CD4-positive, alpha-beta memory T cell (primary cell): ENCODE results near the gene NOP10. TPM values are rescaled to one million over a fixed set of nuclear protein-coding genes. Genes with fewer than 3 reads are reported as not detected.

Source experiments
- CTCF ChIA-PET: fragments of 350-600 bp; sonication (Branson Sonifier 250); formaldehyde crosslinking; loops from one replicate; lab custom pipeline; 2021; ENCODE audit warnings: inconsistent platforms; ENCODE audit not compliant: partially characterized antibody; lab: Charles Lee
- POLR2A ChIA-PET: fragments of 350-600 bp; sonication (Branson Sonifier 250); formaldehyde crosslinking; loops from one replicate; lab custom pipeline; 2021; ENCODE audit not compliant: partially characterized antibody; lab: Charles Lee
- DNase-seq, 5 donors: peaks; one replicate each; pipeline versions ENCODE4 v3.0.0 to v3.0.0-alpha.2; 2020 to 2022; ENCODE audit warnings: mixed read lengths in 1 of 5
- H3K27ac ChIP-seq: one replicate; pipeline ENCODE4 v1.7.0; 2013; ENCODE audit warnings: low read depth, low read length
- H3K27me3 ChIP-seq: 2 replicates; pipeline ENCODE4 v1.7.0; 2013; ENCODE audit warnings: mild to moderate bottlenecking, low read length, moderate library complexity; ENCODE audit not compliant: insufficient read depth
- H3K36me3 ChIP-seq: 2 replicates; pipeline ENCODE4 v1.7.0; 2013; ENCODE audit warnings: mild to moderate bottlenecking, low read length, moderate library complexity; ENCODE audit not compliant: insufficient read depth
- H3K4me1 ChIP-seq: 2 replicates; pipeline ENCODE4 v1.7.0; 2013; ENCODE audit warnings: mild to moderate bottlenecking, low read length, moderate library complexity; ENCODE audit not compliant: insufficient read depth
- H3K4me3 ChIP-seq, 2 donors: one replicate each; pipeline ENCODE4 v1.7.0; 2013; ENCODE audit warnings: low read length in 2 of 2, mild to moderate bottlenecking in 1 of 2
- H3K9me3 ChIP-seq, 2 donors: one replicate each; pipeline ENCODE4 v1.7.0; 2013; ENCODE audit warnings: low read length in 2 of 2, control low read depth in 1 of 2; ENCODE audit not compliant: control insufficient read depth in 1 of 2
- H3K27ac Mint-ChIP-seq, 7 donors: one replicate each; pipeline ENCODE4 v1.8.0; 2020 to 2021; ENCODE audit warnings: mixed read lengths in 7 of 7, mild to moderate bottlenecking in 6 of 7, inconsistent platforms in 3 of 7, moderate library complexity in 3 of 7
- H3K27me3 Mint-ChIP-seq, 2 donors: one replicate each; pipeline ENCODE4 v1.8.0; 2020 to 2021; ENCODE audit warnings: mixed read lengths in 2 of 2
- H3K36me3 Mint-ChIP-seq, 2 donors: one replicate each; pipeline ENCODE4 v1.8.0; 2020 to 2021; ENCODE audit warnings: mixed read lengths in 2 of 2, inconsistent platforms in 1 of 2, mild to moderate bottlenecking in 1 of 2
- H3K4me1 Mint-ChIP-seq, 4 donors: one replicate each; pipeline ENCODE4 v1.8.0; 2020 to 2021; ENCODE audit warnings: mixed read lengths in 4 of 4, mild to moderate bottlenecking in 1 of 4
- H3K4me3 Mint-ChIP-seq, 8 donors: one replicate each; pipeline ENCODE4 v1.8.0; 2020 to 2021; ENCODE audit warnings: mixed read lengths in 8 of 8, mild to moderate bottlenecking in 7 of 8, moderate library complexity in 6 of 8, inconsistent platforms in 3 of 8
- H3K9me3 Mint-ChIP-seq, 8 donors: one replicate each; pipeline ENCODE4 v1.8.0; 2020 to 2021; ENCODE audit warnings: mixed read lengths in 8 of 8, mild to moderate bottlenecking in 5 of 8, inconsistent platforms in 3 of 8, moderate library complexity in 1 of 8
- intact Hi-C: fragments of 100-400 bp; cut with micrococcal nuclease; formaldehyde crosslinking; loops from one replicate; pipeline ENCODE4 v1.15.1; 2023
- polyA plus RNA-seq, 2 donors: library from polyadenylated mRNA; unstranded; fragments of 300-500 nt; fragmentation: Illumina TruSeq; gene quantifications; one replicate each; pipeline ENCODE4 v1.2.3, GENCODE V29; 2021
- total RNA-seq, 2 experiments: library from RNA; stranded (reverse); gene quantifications; one replicate each; pipeline ENCODE4 v1.2.3, GENCODE V29; 2021

The NOP10 gene
- total and polyA plus RNA-seq, 4 experiments from 2014 or later, result 73.5 to 318 (median 188) TPM

- Histone ChIP-seq H3K27me3 (no peaks in the 10 kb centered on the region), H3K27ac (peak overlapping the region; percentile 50), H3K36me3 (peaks cover 20% of the 10 kb centered on the region), H3K4me1 (peaks cover 31% of the 10 kb centered on the region), H3K4me3 (peak overlapping the region; percentile 66 to 84), H3K9me3 (no peaks in the 10 kb centered on the region)
- H3K27me3 Mint-ChIP-seq, result no peaks in the 10 kb centered on the region
- peak overlapping the region; percentile 77 to 95 (median 88) for H3K27ac Mint-ChIP-seq
- peak overlapping the region; percentile 94 to 99 (median 97) for H3K4me3 Mint-ChIP-seq
- CTCF ChIA-PET, result interaction anchor here (0.9 to 5.7 kb wide), 8 partner anchors 9 to 303 kb away, joined by 3 to 111 read pairs (median 16); partner anchors contain the start of genes KATNBL1, NOP10 and NUTM1
- intact Hi-C loops, result loop anchor here (10.0 kb wide), 1 partner anchor 620 kb away; the partner anchor contains the start of gene ZNF770
- H3K9me3 Mint-ChIP-seq, result peaks cover 0 to 5% (median 0%) of the 10 kb centered on the region in 8 donors
- POLR2A ChIA-PET, result interaction anchor here (0.7 to 4.1 kb wide), 7 partner anchors 10 to 623 kb away, joined by 3 to 144 read pairs (median 23); partner anchors contain the start of genes EMC7, GOLGA8B, NOP10 and NUTM1
- peaks cover 25 to 57% (median 36%) of the 10 kb centered on the region in 4 donors for H3K4me1 Mint-ChIP-seq
- peaks cover 24 to 40% of the 10 kb centered on the region in 2 donors for H3K36me3 Mint-ChIP-seq
- peak in 1 of 5 donors; percentile 63 for DNase-seq
Observed at GRCh38 chr15:34365091-34365825, 22.3 kb upstream of the NOP10 start.

GRCh38 chr15:34364041-34364440 is 21.1 kb upstream of the NOP10 start:
- CTCF ChIA-PET, result interaction anchor here (1.0 kb wide), 1 partner anchor 9 kb away, joined by 3 read pairs; no protein-coding TSS in a partner anchor
- H3K4me1 Mint-ChIP-seq, result peaks cover 20 to 48% (median 30%) of the 10 kb centered on the region in 4 donors
- Histone ChIP-seq H3K36me3 (peaks cover 33% of the 10 kb centered on the region), H3K4me1 (peaks cover 30% of the 10 kb centered on the region), H3K4me3 (no peak overlapping the region), H3K27ac (no peak overlapping the region), H3K9me3 (no peaks in the 10 kb centered on the region), H3K27me3 (no peaks in the 10 kb centered on the region)
- peaks cover 35 to 50% of the 10 kb centered on the region in 2 donors for H3K36me3 Mint-ChIP-seq
- peak overlapping the region in 2 of 7 donors; percentile 51 to 70 for H3K27ac Mint-ChIP-seq
- POLR2A ChIA-PET, result interaction anchor here (1.4 kb wide), 1 partner anchor 21 kb away, joined by 5 read pairs; the partner anchor contains the start of genes NOP10 and NUTM1
- H3K27me3 Mint-ChIP-seq, result no peaks in the 10 kb centered on the region
- peak overlapping the region in 1 of 8 donors; percentile 36 for H3K4me3 Mint-ChIP-seq
- intact Hi-C loops, result loop anchor here (10.0 kb wide), 1 partner anchor 621 kb away; the partner anchor contains the start of gene ZNF770
- H3K9me3 Mint-ChIP-seq, result peaks cover 0 to 5% (median 0%) of the 10 kb centered on the region in 8 donors
- peak in 1 of 5 donors; percentile 25 for DNase-seq

GRCh38 chr15:34362047-34362773 is 19.3 kb upstream of the NOP10 start:
- peaks cover 16% of the 10 kb centered on the region for H3K4me1 ChIP-seq
- H3K27me3 ChIP-seq, result no peaks in the 10 kb centered on the region
- ChIA-PET POLR2A (no interaction called here), CTCF (interaction anchor here (1.7 to 1.9 kb wide), 2 partner anchors 7 to 121 kb away, joined by 4 to 10 read pairs; no protein-coding TSS in a partner anchor)
- H3K4me3 ChIP-seq, result no peak overlapping the region
- Mint-ChIP-seq H3K27me3 (no peaks in the 10 kb centered on the region), H3K36me3 (peaks cover 43 to 61% of the 10 kb centered on the region in 2 donors), H3K9me3 (peaks cover 0 to 5% (median 0%) of the 10 kb centered on the region in 8 donors), H3K27ac (peak overlapping the region in 3 of 7 donors; percentile 55 to 82 (median 73)), H3K4me3 (peak overlapping the region in 1 of 8 donors; percentile 38), H3K4me1 (peaks cover 14 to 35% (median 21%) of the 10 kb centered on the region in 4 donors)
- H3K36me3 ChIP-seq, result peaks cover 47% of the 10 kb centered on the region
- H3K9me3 ChIP-seq, result no peaks in the 10 kb centered on the region
- DNase-seq, result no peak
- no peak overlapping the region for H3K27ac ChIP-seq
- intact Hi-C loops, result loop anchor here (10.0 kb wide), 1 partner anchor 623 kb away; the partner anchor contains the start of gene ZNF770

- POLR2A ChIA-PET, result interaction anchor here (1.1 to 1.5 kb wide), 2 partner anchors 18 to 24 kb away, joined by 3 to 6 read pairs; partner anchors contain the start of genes NOP10, NUTM1 and SLC12A6
- H3K27me3 ChIP-seq, result no peaks in the 10 kb centered on the region
- intact Hi-C loops, result loop anchor here (10.0 kb wide), 1 partner anchor 624 kb away; the partner anchor contains the start of gene ZNF770
Observed at GRCh38 chr15:34361278-34361677, 18.3 kb upstream of the NOP10 start.

GRCh38 chr15:34360298-34360697 is 17.4 kb upstream of the NOP10 start:
- intact Hi-C loops, result loop anchor here (10.0 kb wide), 1 partner anchor 625 kb away; the partner anchor contains the start of gene ZNF770
- POLR2A ChIA-PET, result interaction anchor here (1.1 to 1.5 kb wide), 2 partner anchors 17 to 23 kb away, joined by 3 to 6 read pairs; partner anchors contain the start of genes NOP10, NUTM1 and SLC12A6
- H3K36me3 ChIP-seq, result peaks cover 62% of the 10 kb centered on the region

More at GRCh38 chr15:34361278-34361677, 18.3 kb upstream of the NOP10 start:
- Histone ChIP-seq H3K4me3 (no peak overlapping the region), H3K9me3 (no peaks in the 10 kb centered on the region), H3K27ac (no peak overlapping the region), H3K36me3 (peaks cover 57% of the 10 kb centered on the region), H3K4me1 (peaks cover 16% of the 10 kb centered on the region)
- CTCF ChIA-PET, result interaction anchor here (1.6 to 1.9 kb wide), 3 partner anchors 8 to 120 kb away, joined by 4 to 10 read pairs (median 4); no protein-coding TSS in a partner anchor
- Mint-ChIP-seq H3K9me3 (peaks cover 0 to 5% (median 0%) of the 10 kb centered on the region in 8 donors), H3K27me3 (no peaks in the 10 kb centered on the region), H3K36me3 (peaks cover 43 to 65% of the 10 kb centered on the region in 2 donors), H3K27ac (peak overlapping the region in 3 of 7 donors; percentile 29 to 66 (median 59)), H3K4me1 (peaks cover 14 to 30% (median 18%) of the 10 kb centered on the region in 4 donors), H3K4me3 (peak overlapping the region in 1 of 8 donors; percentile 1)
- DNase-seq, result peak in 1 of 5 donors; percentile 35

GRCh38 chr15:34359416-34359815 is 16.5 kb upstream of the NOP10 start:
- Histone ChIP-seq H3K27ac (no peak overlapping the region), H3K27me3 (no peaks in the 10 kb centered on the region), H3K4me1 (no peaks in the 10 kb centered on the region), H3K36me3 (peaks cover 62% of the 10 kb centered on the region), H3K9me3 (no peaks in the 10 kb centered on the region), H3K4me3 (no peak overlapping the region)
- no peak for DNase-seq
- ChIA-PET CTCF (interaction anchor here (1.8 kb wide), 1 partner anchor 16 kb away, joined by 8 read pairs; the partner anchor contains the start of genes NOP10 and NUTM1), POLR2A (interaction anchor here (0.6 kb wide), 1 partner anchor 11 kb away, joined by 3 read pairs; no protein-coding TSS in a partner anchor)
- no peaks in the 10 kb centered on the region for H3K27me3 Mint-ChIP-seq
- no peak overlapping the region for H3K4me3 Mint-ChIP-seq
- intact Hi-C loops, result no loop called here
- peaks cover 0 to 4% (median 0%) of the 10 kb centered on the region in 8 donors for H3K9me3 Mint-ChIP-seq
- H3K27ac Mint-ChIP-seq, result peak overlapping the region in 1 of 7 donors; percentile 29
- H3K36me3 Mint-ChIP-seq, result peaks cover 57 to 70% of the 10 kb centered on the region in 2 donors
- peaks cover 0 to 11% (median 3%) of the 10 kb centered on the region in 4 donors for H3K4me1 Mint-ChIP-seq

More at GRCh38 chr15:34360298-34360697, 17.4 kb upstream of the NOP10 start:
- Histone ChIP-seq H3K27ac (no peak overlapping the region), H3K27me3 (no peaks in the 10 kb centered on the region), H3K4me3 (no peak overlapping the region), H3K9me3 (no peaks in the 10 kb centered on the region), H3K4me1 (peaks cover 6% of the 10 kb centered on the region)
- Mint-ChIP-seq H3K36me3 (peaks cover 48 to 67% of the 10 kb centered on the region in 2 donors), H3K27ac (peak overlapping the region in 1 of 7 donors; percentile 64), H3K9me3 (peaks cover 0 to 5% (median 0%) of the 10 kb centered on the region in 8 donors), H3K4me1 (peaks cover 5 to 20% (median 9%) of the 10 kb centered on the region in 4 donors), H3K27me3 (no peaks in the 10 kb centered on the region), H3K4me3 (no peak overlapping the region)
- CTCF ChIA-PET, result interaction anchor here (1.6 to 1.9 kb wide), 4 partner anchors 9 to 119 kb away, joined by 4 to 10 read pairs (median 6); partner anchors contain the start of genes NOP10 and NUTM1
- DNase-seq, result no peak
